ENCODE results near the gene SORCS2. TPM values are rescaled to one million over a fixed set of nuclear protein-coding genes. Genes with fewer than 3 reads are reported as not detected.

Gene SORCS2
- total and polyA plus RNA-seq, 2 of the 13 experiments (the other 11 are each of a cell fraction or from before 2014, with no cell fraction given), result 0.82 to 1.0 TPM

DNA sequence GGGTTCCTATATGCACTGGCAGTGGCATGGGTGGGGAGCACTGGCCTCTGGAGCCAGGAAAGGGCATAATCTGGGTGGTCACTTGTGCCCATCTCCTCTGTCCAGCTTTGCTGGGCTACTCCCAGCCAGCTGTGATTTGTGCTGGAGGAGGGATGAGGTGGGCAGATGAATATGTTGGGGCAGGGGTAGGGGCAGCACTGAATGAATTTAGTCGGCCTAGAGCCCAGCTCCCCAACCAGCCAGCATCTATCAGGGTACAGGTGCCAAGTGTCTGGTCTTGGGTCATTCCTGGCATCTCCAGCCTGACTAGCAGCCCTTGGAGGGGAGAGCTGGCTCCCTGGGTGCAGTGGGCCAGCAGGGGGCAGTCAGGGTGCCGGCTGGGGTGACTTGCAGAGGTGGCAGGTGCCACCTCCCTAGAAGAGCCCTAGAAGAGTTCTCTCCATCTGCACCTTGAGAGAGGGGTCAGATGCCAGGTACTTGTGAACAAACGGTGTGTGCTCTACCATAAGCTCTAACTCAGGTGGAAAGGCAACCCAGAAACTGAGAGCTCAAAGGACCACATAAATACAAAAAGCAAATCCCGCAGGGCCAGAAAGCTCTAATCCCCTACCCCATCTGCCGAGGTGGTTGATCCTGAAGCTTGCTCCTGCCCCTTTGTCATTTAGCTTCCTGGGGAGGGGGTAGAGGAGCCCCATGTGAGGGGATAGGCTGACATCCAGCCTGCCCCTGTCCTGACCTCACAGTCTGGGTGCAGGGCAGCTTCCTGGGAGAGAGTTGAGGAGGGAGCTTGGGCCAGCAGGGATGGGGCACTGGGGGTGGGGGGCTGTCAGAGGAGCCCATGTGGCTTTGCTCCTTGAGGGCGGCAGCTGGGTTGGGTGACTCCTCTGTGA is 2.2 kb downstream of the SORCS2 start:
- no peak for DNase-seq (ENCODE audit: low spot score)
- Histone ChIP-seq H3K4me3 (replicated peaks in 1 of 3; ENCODE audit: insufficient read depth in 1 of 3, low read depth in 2 of 3, low read length in 3 of 3) (no peak overlapping the region), H4K20me1 (ENCODE audit: insufficient read depth, low read length) (0 out of 2 replicates have a peak, but pooled peaks cover 2% of the 10 kb centered on the region), H3K4me1 (ENCODE audit: insufficient read depth, low read length) (no peaks in the 10 kb centered on the region), H3K27ac (ENCODE audit: extremely low read length, insufficient read depth, low read length) (no peak overlapping the region), H2AFZ (ENCODE audit: low read length) (no peak overlapping the region), H3K27me3 (ENCODE audit: control insufficient read depth in 1 of 2, insufficient read depth in 2 of 2, low read length in 2 of 2) (peaks cover 7 to 85% of the 10 kb centered on the region in 2 experiments; a peak in 4 of 5 replicates), H3K9me3 (ENCODE audit: low read length) (no peaks in the 10 kb centered on the region), H3K9ac (ENCODE audit: insufficient read depth, low read depth, low read length) (no peak overlapping the region), H3K4me2 (ENCODE audit: low read depth, low read length) (no peak overlapping the region), H3K79me2 (ENCODE audit: insufficient read depth, low read length) (no peaks in the 10 kb centered on the region), H3K36me3 (replicated peaks in 1 of 2; ENCODE audit: control insufficient read depth in 1 of 2, insufficient read depth in 2 of 2, low read length in 2 of 2) (no peaks in the 10 kb centered on the region)
- ChIA-PET POLR2A (no interaction called here), CTCF (ENCODE audit: low intra/inter-chr PET ratio, low total read pairs) (interaction anchor here (0.8 kb wide), 1 partner anchor 102 kb away, joined by 3 read pairs; no protein-coding TSS in a partner anchor)
- no TSS peak for BruUV-seq (replicated peaks)
- FAIRE-seq, result no peak
- in situ Hi-C loops (cut with HindIII; ENCODE audit: extremely low pct_ligation_motif_present, low pct_unique_long_range_greater_than_20kb), result loop anchor here (5.0 to 10.0 kb wide), 3 partner anchors 98 to 530 kb away; no protein-coding TSS in a partner anchor
- ATAC-seq, result peak; percentile 28; the same call in 1 of the 3 replicates
- 0 out of 2 replicates have a peak, but pooled peaks have one; percentile 9 for TF ChIP-seq STAG1 (CRISPR knock-in tag; IDR thresholded peaks at IDR 0.05)
- no peak for TF ChIP-seq SSRP1 (CRISPR knock-in tag; IDR thresholded peaks at IDR 0.05)
- TF ChIP-seq, protein P1, sequence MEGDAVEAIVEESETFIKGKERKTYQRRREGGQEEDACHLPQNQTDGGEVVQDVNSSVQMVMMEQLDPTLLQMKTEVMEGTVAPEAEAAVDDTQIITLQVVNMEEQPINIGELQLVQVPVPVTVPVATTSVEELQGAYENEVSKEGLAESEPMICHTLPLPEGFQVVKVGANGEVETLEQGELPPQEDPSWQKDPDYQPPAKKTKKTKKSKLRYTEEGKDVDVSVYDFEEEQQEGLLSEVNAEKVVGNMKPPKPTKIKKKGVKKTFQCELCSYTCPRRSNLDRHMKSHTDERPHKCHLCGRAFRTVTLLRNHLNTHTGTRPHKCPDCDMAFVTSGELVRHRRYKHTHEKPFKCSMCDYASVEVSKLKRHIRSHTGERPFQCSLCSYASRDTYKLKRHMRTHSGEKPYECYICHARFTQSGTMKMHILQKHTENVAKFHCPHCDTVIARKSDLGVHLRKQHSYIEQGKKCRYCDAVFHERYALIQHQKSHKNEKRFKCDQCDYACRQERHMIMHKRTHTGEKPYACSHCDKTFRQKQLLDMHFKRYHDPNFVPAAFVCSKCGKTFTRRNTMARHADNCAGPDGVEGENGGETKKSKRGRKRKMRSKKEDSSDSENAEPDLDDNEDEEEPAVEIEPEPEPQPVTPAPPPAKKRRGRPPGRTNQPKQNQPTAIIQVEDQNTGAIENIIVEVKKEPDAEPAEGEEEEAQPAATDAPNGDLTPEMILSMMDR (CRISPR knock-in tag; IDR thresholded peaks at IDR 0.05), result peak; percentile 63
- WGBS (ENCODE audit: low lambda C conversion rate), result 13% methylated on average over 6 of the region's 6 CpGs
- intact Hi-C loops (cut with micrococcal nuclease; ENCODE audit: unreplicated experiment), result loop anchor here (10.0 kb wide), 1 partner anchor 140 kb away; no protein-coding TSS in a partner anchor

DNA sequence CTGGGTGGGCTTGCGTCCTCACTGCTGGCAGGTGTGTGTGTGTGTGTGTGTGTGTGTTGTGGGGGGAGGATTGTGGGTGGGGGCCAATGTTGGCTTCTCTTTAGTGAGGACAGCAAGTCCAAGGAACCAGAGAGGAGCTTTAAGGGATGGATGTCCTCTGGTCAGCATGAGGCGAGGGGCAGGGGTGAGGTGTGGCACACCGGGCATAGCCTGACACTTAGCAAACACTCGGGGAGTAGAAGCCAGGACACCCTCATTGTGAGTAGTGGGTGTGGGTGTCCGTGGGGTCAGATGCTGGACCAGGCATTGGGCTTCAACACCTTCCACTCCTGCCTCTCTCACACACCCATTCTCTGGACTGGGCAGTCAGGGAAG is 2.8 kb downstream of the SORCS2 start:
- ATAC-seq (no peak), FAIRE-seq (no peak), DNase-seq (ENCODE audit: low spot score) (no peak)
- intact Hi-C loops (cut with micrococcal nuclease; ENCODE audit: unreplicated experiment), result loop anchor here (10.0 kb wide), 1 partner anchor 140 kb away; no protein-coding TSS in a partner anchor
- in situ Hi-C loops (cut with HindIII; ENCODE audit: extremely low pct_ligation_motif_present, low pct_unique_long_range_greater_than_20kb), result loop anchor here (10.0 kb wide), 1 partner anchor 530 kb away; no protein-coding TSS in a partner anchor
- Histone ChIP-seq H3K27ac (ENCODE audit: extremely low read length, insufficient read depth, low read length) (no peak overlapping the region), H3K9me3 (ENCODE audit: low read length) (no peaks in the 10 kb centered on the region), H3K9ac (ENCODE audit: insufficient read depth, low read depth, low read length) (no peak overlapping the region), H3K4me1 (ENCODE audit: insufficient read depth, low read length) (no peaks in the 10 kb centered on the region), H4K20me1 (ENCODE audit: insufficient read depth, low read length) (0 out of 2 replicates have a peak, but pooled peaks cover 2% of the 10 kb centered on the region), H3K4me3 (replicated peaks in 1 of 3; ENCODE audit: insufficient read depth in 1 of 3, low read depth in 2 of 3, low read length in 3 of 3) (no peak overlapping the region), H3K79me2 (ENCODE audit: insufficient read depth, low read length) (no peaks in the 10 kb centered on the region), H3K36me3 (replicated peaks in 1 of 2; ENCODE audit: control insufficient read depth in 1 of 2, insufficient read depth in 2 of 2, low read length in 2 of 2) (no peaks in the 10 kb centered on the region), H3K4me2 (ENCODE audit: low read depth, low read length) (no peak overlapping the region), H3K27me3 (ENCODE audit: control insufficient read depth in 1 of 2, insufficient read depth in 2 of 2, low read length in 2 of 2) (peaks cover 7 to 84% of the 10 kb centered on the region in 2 experiments; a peak in 4 of 5 replicates), H2AFZ (ENCODE audit: low read length) (no peak overlapping the region)
- no peak for TF ChIP-seq GABPB1 (CRISPR knock-in tag; IDR thresholded peaks at IDR 0.05)
- ChIA-PET POLR2A (no interaction called here), CTCF (ENCODE audit: low intra/inter-chr PET ratio, low total read pairs) (no interaction called here)
- WGBS (ENCODE audit: low lambda C conversion rate), result 33% methylated on average over 2 of the region's 5 CpGs
- no TSS peak for BruUV-seq (replicated peaks)
